Thoracic aorta (tissue), 2 donors: ENCODE results near the gene DEXI. TPM values are rescaled to one million over a fixed set of nuclear protein-coding genes. Genes with fewer than 3 reads are reported as not detected.

Source experiments
- ATAC-seq: fragments of 150-250 bp; one replicate; pipeline ENCODE4 v1.8.0; 2017; ENCODE audit warnings: low read depth; ENCODE audit not compliant: insufficient number of reproducible peaks, low FRiP score
- DNase-seq: peaks from one replicate; pipeline ENCODE4 v3.0.0-alpha.2; 2020; ENCODE audit warnings: low spot score
- H3K27ac ChIP-seq, 2 donors: fragments of 200-600 bp; sonication (generic); 1 replicate in 1 of 2; 2 replicates in 1 of 2; pipeline ENCODE4 v1.5.1; 2016; ENCODE audit warnings: mild to moderate bottlenecking in 2 of 2, moderate library complexity in 2 of 2
- H3K27me3 ChIP-seq: fragments of 200-600 bp; sonication (generic); replicated peaks from 2 replicates; pipeline ENCODE4 v1.6.0; 2016; ENCODE audit warnings: mild to moderate bottlenecking; ENCODE audit not compliant: insufficient read depth
- H3K36me3 ChIP-seq: fragments of 200-600 bp; sonication (generic); one replicate; pipeline ENCODE4 v1.5.1; 2016
- H3K4me1 ChIP-seq, 2 donors: fragments of 200-600 bp; sonication (generic); 1 replicate in 1 of 2; 2 replicates in 1 of 2; pipeline versions ENCODE4 v1.5.1 to v1.6.0; 2016; ENCODE audit warnings: low read depth in 2 of 2, mild to moderate bottlenecking in 1 of 2; ENCODE audit not compliant: control insufficient read depth in 1 of 2
- H3K4me3 ChIP-seq: fragments of 200-600 bp; sonication (generic); 2 replicates; pipeline ENCODE4 v1.5.1; 2016; ENCODE audit warnings: mild to moderate bottlenecking
- H3K9me3 ChIP-seq: fragments of 200-600 bp; sonication (generic); 2 replicates; pipeline ENCODE4 v1.5.1; 2016
- total RNA-seq, 2 donors: library from RNA; depleted of rRNA; stranded (reverse); fragments of >200 nt; gene quantifications; one replicate each; pipeline versions ENCODE4 v1.1.0 to v1.2.3, GENCODE V29; 2016
- TF ChIP-seq, protein P1 (sequence below): fragments of 200-600 bp; sonication (generic); IDR thresholded peaks from one replicate; pipeline ENCODE4 v1.5.1; 2019; ENCODE audit warnings: antibody characterized with exemption

DEXI gene
- total RNA-seq, 2 donors from 2014 or later: 120 to 157 TPM

DNA sequence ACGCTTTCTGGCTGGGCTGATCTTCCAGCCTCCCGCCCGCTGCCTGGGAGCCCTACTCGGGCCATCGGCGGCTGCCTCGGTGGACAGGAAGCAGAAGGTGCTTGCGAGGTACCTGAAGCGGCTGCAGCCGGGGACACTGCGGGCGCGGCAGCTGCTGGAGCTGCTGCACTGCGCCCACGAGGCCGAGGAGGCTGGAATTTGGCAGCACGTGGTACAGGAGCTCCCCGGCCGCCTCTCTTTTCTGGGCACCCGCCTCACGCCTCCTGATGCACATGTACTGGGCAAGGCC is 34.6 kb downstream of the DEXI start:
- Histone ChIP-seq H3K4me3 (no peak overlapping the region), H3K9me3 (no peaks in the 10 kb centered on the region), H3K36me3 (no peaks in the 10 kb centered on the region), H3K27ac (no peak overlapping the region), H3K4me1 (peaks cover 0 to 10% of the 10 kb centered on the region in 2 donors), H3K27me3 (no peaks in the 10 kb centered on the region)
- ATAC-seq: no peak
- TF ChIP-seq, protein P1, sequence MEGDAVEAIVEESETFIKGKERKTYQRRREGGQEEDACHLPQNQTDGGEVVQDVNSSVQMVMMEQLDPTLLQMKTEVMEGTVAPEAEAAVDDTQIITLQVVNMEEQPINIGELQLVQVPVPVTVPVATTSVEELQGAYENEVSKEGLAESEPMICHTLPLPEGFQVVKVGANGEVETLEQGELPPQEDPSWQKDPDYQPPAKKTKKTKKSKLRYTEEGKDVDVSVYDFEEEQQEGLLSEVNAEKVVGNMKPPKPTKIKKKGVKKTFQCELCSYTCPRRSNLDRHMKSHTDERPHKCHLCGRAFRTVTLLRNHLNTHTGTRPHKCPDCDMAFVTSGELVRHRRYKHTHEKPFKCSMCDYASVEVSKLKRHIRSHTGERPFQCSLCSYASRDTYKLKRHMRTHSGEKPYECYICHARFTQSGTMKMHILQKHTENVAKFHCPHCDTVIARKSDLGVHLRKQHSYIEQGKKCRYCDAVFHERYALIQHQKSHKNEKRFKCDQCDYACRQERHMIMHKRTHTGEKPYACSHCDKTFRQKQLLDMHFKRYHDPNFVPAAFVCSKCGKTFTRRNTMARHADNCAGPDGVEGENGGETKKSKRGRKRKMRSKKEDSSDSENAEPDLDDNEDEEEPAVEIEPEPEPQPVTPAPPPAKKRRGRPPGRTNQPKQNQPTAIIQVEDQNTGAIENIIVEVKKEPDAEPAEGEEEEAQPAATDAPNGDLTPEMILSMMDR: no peak
- DNase-seq: no peak

DNA sequence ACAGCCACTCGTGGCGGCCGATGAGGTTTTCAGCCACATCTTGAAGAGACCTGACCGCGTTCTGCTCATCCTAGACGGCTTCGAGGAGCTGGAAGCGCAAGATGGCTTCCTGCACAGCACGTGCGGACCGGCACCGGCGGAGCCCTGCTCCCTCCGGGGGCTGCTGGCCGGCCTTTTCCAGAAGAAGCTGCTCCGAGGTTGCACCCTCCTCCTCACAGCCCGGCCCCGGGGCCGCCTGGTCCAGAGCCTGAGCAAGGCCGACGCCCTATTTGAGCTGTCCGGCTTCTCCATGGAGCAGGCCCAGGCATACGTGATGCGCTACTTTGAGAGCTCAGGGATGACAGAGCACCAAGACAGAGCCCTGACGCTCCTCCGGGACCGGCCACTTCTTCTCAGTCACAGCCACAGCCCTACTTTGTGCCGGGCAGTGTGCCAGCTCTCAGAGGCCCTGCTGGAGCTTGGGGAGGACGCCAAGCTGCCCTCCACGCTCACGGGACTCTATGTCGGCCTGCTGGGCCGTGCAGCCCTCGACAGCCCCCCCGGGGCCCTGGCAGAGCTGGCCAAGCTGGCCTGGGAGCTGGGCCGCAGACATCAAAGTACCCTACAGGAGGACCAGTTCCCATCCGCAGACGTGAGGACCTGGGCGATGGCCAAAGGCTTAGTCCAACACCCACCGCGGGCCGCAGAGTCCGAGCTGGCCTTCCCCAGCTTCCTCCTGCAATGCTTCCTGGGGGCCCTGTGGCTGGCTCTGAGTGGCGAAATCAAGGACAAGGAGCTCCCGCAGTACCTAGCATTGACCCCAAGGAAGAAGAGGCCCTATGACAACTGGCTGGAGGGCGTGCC is 35.1 kb downstream of the DEXI start:
- TF ChIP-seq, protein P1: no peak
- H3K27me3 ChIP-seq: no peaks in the 10 kb centered on the region
- no peak for DNase-seq
- peaks cover 0 to 10% of the 10 kb centered on the region in 2 donors for H3K4me1 ChIP-seq
- ATAC-seq: no peak
- no peak overlapping the region for H3K27ac ChIP-seq
- H3K4me3 ChIP-seq: no peak overlapping the region
- H3K36me3 ChIP-seq: no peaks in the 10 kb centered on the region
- H3K9me3 ChIP-seq: no peaks in the 10 kb centered on the region

DNA sequence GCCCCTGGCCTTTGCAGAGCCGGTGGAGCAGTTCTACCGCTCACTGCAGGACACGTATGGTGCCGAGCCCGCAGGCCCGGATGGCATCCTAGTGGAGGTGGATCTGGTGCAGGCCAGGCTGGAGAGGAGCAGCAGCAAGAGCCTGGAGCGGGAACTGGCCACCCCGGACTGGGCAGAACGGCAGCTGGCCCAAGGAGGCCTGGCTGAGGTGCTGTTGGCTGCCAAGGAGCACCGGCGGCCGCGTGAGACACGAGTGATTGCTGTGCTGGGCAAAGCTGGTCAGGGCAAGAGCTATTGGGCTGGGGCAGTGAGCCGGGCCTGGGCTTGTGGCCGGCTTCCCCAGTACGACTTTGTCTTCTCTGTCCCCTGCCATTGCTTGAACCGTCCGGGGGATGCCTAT is 35.8 kb downstream of the DEXI start:
- TF ChIP-seq, protein P1: no peak
- ATAC-seq (no peak), DNase-seq (no peak)
- H3K4me1 ChIP-seq: peaks cover 0 to 10% of the 10 kb centered on the region in 2 donors
- H3K36me3 ChIP-seq: no peaks in the 10 kb centered on the region
- no peak overlapping the region for H3K4me3 ChIP-seq
- no peaks in the 10 kb centered on the region for H3K9me3 ChIP-seq
- H3K27ac ChIP-seq: no peak overlapping the region
- H3K27me3 ChIP-seq: no peaks in the 10 kb centered on the region

DNA sequence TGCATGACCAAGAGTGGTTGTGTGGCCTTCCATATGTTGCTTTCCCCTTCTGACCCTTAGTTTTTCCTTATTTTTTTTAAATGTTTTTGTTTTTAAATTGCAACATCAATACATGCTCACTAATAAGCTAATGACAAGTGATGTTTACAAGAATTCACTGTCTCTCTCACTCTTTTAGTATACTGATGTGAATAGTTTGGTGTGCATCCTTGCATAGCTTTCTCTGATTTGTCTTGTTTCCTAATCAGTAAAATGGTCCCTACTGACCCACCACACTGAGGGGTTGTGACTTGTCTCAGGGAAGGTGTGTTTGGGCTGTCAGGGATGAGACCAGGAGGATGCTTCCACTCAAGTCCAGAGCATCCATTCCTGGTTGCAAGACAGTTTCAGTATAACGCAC is 39.3 kb downstream of the DEXI start:
- H3K27ac ChIP-seq: no peak overlapping the region
- DNase-seq: no peak
- TF ChIP-seq, protein P1: no peak
- no peak overlapping the region for H3K4me3 ChIP-seq
- peaks cover 0 to 10% of the 10 kb centered on the region in 2 donors for H3K4me1 ChIP-seq
- H3K36me3 ChIP-seq: no peaks in the 10 kb centered on the region
- H3K9me3 ChIP-seq: no peaks in the 10 kb centered on the region
- ATAC-seq: no peak
- no peaks in the 10 kb centered on the region for H3K27me3 ChIP-seq

DNA sequence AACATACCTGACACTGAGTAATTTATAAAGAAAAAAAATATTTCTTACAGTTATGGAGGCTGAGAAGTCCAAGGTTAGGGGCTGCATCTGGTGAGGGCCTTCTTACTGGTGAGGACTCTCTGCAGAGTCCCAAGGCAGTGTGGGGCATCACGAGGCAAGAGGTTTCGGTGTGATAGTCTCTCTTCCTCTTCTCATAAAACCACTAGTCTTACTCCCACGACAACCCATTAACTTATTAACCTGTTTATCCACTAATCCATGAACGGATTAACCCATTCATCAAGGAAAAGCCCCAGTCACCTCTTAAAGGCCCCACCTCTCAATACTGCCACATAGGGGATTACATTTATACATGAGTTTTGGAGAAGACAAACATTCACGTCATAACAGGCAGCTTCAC is 45.1 kb downstream of the DEXI start:
- no peak overlapping the region for H3K4me3 ChIP-seq
- DNase-seq: no peak
- no peak for ATAC-seq
- TF ChIP-seq, protein P1: no peak
- no peak overlapping the region for H3K27ac ChIP-seq
- no peaks in the 10 kb centered on the region for H3K9me3 ChIP-seq
- no peaks in the 10 kb centered on the region for H3K27me3 ChIP-seq
- H3K36me3 ChIP-seq: no peaks in the 10 kb centered on the region
- H3K4me1 ChIP-seq: no peaks in the 10 kb centered on the region
